GM19043 (cell line): ENCODE measurements around the gene PAK2.
A peak's percentile ranks its signal among the peaks of the same experiment; 100 is the strongest.
"Not testable (repeated sequence)": the region's sequence is repeated elsewhere in the genome, so short reads cannot be mapped to it uniquely, and the experiment has no call there.

Experiments
- ATAC-seq: cut with Tn5 transposase; IDR thresholded peaks from one replicate; pipeline ENCODE4 v1.9.1; 2021; ENCODE audit warnings: low read depth; ENCODE audit not compliant: unreplicated experiment

PAK2 gene

GRCh38 chr3:196839351-196839750 lies 99.7 kb downstream of the PAK2 start:
- ATAC-seq = not testable (repeated sequence)

GRCh38 chr3:196842567-196843434 lies 103.1 kb downstream of the PAK2 start:
- no peak for ATAC-seq

GRCh38 chr3:196843435-196844110 lies 103.9 kb downstream of the PAK2 start:
- ATAC-seq = no peak

GRCh38 chr3:196844235-196845219 lies 104.9 kb downstream of the PAK2 start:
- not testable (repeated sequence) for ATAC-seq

GRCh38 chr3:196848375-196848774 lies 108.7 kb downstream of the PAK2 start:
- not testable (repeated sequence) for ATAC-seq

- ATAC-seq = no peak
Observed at GRCh38 chr3:196849180-196849741, 109.6 kb downstream of the PAK2 start.

- not testable (repeated sequence) for ATAC-seq
Observed at GRCh38 chr3:196863000-196863399, 123.3 kb downstream of the PAK2 start.

- no peak for ATAC-seq
Observed at GRCh38 chr3:196867155-196867506, 127.5 kb downstream of the PAK2 start.

- peak; percentile 77 for ATAC-seq
Observed at GRCh38 chr3:196867507-196868296, 128.0 kb downstream of the PAK2 start, which contains the start of gene SENP5. SENP5 (plus strand) TSS chr3:196867920; CDS start chr3:196885182, 17,262 bp downstream.

GRCh38 chr3:196868297-196868661 lies 128.6 kb downstream of the PAK2 start:
- ATAC-seq = peak; percentile 34

- no peak for ATAC-seq
Observed at GRCh38 chr3:196872316-196872715, 132.7 kb downstream of the PAK2 start.

- ATAC-seq = not testable (repeated sequence)
Observed at GRCh38 chr3:196874511-196875094, 134.9 kb downstream of the PAK2 start.

GRCh38 chr3:196875258-196875657 lies 135.6 kb downstream of the PAK2 start:
- no peak for ATAC-seq
